Stimulated activated naive CD8-positive, alpha-beta T cell treated with anti-CD3 and anti-CD28 coated beads, Interleukin-15, Interleukin-2, amounts not matched to agents 100 ng/mL and 50 ng/mL, for 24 hours (primary cell): ENCODE measurements around the gene CCDC88A.
"Not testable (repeated sequence)": the region's sequence is repeated elsewhere in the genome, so short reads cannot be mapped to it uniquely, and the experiment has no call there.

Source experiments
- H3K27ac Mint-ChIP-seq: one replicate; pipeline ENCODE4 v1.8.0; 2021; ENCODE audit warnings: mild to moderate bottlenecking, mixed read lengths
- H3K27me3 Mint-ChIP-seq: one replicate; pipeline ENCODE4 v1.8.0; 2021; ENCODE audit warnings: mixed read lengths
- H3K36me3 Mint-ChIP-seq: one replicate; pipeline ENCODE4 v1.8.0; 2021; ENCODE audit warnings: low read depth, mixed read lengths
- H3K4me1 Mint-ChIP-seq: one replicate; pipeline ENCODE4 v1.8.0; 2021; ENCODE audit warnings: low read depth, mixed read lengths
- H3K4me3 Mint-ChIP-seq: one replicate; pipeline ENCODE4 v1.8.0; 2021; ENCODE audit warnings: mild to moderate bottlenecking, mixed read lengths
- H3K9me3 Mint-ChIP-seq: one replicate; pipeline ENCODE4 v1.8.0; 2021; ENCODE audit warnings: mixed read lengths

Gene CCDC88A

DNA sequence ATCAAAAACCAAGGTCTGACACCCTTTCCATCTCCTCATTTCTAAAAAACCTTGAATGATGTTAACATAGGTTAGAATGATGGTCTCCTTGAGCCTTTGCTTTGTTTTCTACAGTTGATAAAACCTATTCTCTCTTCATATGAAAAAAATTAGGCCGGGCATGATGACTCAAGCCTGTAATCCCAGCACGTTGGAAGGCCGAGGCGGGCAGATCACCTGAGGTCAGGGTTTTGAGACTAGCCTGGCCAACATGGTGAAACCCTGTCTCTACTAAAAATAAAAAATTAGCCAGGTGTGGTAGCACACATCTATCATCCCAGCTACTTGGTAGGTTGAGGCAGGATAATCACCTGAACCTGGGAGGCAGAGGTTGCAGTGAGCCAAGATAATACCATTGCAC is 49.4 kb downstream of the CCDC88A start:
- Mint-ChIP-seq H3K36me3 (no peaks in the 10 kb centered on the region), H3K9me3 (no peaks in the 10 kb centered on the region), H3K27me3 (no peaks in the 10 kb centered on the region), H3K27ac (no peak overlapping the region), H3K4me1 (no peaks in the 10 kb centered on the region), H3K4me3 (no peak overlapping the region)

DNA sequence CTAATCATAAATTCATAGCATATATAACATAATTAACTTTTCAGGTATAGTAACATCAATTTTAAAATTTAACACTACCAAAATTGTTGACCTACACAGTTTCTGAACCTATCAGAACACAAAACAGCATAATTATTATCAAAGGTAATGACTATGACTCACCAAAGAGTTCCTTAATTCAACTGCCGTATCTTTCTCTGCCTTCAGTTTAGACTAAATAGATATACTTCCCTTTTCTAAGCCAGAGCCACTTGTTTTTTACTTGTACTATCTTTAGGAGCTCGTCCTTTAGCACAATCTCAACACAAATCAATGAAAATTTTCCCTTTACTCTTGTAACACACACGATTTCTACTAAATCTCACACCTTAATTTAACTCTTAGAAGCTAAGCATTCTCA is 54.4 kb downstream of the CCDC88A start:
- Mint-ChIP-seq H3K36me3 (no peaks in the 10 kb centered on the region), H3K27me3 (no peaks in the 10 kb centered on the region), H3K9me3 (no peaks in the 10 kb centered on the region), H3K4me3 (no peak overlapping the region), H3K4me1 (no peaks in the 10 kb centered on the region), H3K27ac (no peak overlapping the region)

DNA sequence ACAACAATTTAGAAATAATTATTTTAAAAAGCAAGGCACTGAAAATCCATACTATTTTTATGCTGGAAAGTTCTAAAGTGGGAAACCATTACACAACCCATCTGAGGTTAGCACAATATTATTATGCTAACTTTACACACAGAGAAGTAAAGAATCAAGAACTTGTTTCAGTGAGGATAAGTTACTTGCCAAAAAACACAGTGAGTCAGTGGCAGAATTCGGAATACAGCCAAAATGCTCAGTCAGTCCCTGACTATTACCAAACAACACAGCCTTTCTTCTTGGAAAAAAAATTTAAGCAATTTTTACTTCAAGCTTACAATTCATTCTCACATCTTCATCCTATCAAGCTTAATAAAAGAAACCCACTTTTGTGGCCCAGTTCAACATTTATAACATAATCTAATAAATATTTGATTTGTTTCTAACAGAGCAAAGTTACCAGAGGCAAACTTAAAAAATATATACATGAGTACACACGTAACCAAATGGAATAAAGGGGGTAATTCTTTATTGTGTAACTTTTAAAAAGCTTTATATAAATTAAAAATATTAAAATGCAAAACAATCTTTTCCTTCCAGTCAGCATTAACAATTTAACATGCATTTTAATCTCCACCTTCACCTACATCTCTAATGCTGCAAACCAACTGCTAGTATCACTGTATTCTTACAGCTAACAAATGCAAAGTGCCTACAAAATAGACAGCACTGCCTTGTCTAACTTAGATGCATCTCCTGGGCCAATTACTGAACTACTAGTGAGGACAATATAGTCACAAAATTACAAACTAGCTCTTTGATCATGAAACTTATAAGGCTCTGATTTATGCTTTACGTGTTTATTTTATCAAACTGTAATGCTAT is 55.2 kb downstream of the CCDC88A start:
- Mint-ChIP-seq H3K27me3 (no peaks in the 10 kb centered on the region), H3K9me3 (no peaks in the 10 kb centered on the region), H3K27ac (no peak overlapping the region), H3K4me3 (no peak overlapping the region), H3K4me1 (no peaks in the 10 kb centered on the region), H3K36me3 (no peaks in the 10 kb centered on the region)

DNA sequence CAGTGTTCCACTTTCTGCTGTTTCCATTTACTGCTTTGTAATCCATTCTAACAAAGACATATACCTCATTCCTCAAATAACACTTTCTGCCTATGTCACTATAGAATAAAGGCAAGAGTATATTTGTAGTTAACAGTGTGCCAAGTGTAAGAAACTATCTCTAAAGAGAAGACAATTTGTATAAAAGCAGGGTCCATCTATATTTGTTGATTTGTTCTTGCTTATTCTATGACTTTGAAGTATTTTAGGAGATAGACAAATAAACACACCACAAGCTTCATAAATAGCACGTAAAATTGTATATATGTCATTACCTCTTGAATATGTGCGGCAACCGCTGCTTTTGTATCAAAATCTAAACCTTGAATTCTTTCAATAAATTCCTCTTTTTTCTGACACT is 56.0 kb downstream of the CCDC88A start:
- Mint-ChIP-seq H3K36me3 (no peaks in the 10 kb centered on the region), H3K27ac (no peak overlapping the region), H3K4me3 (no peak overlapping the region), H3K9me3 (no peaks in the 10 kb centered on the region), H3K27me3 (no peaks in the 10 kb centered on the region), H3K4me1 (no peaks in the 10 kb centered on the region)

DNA sequence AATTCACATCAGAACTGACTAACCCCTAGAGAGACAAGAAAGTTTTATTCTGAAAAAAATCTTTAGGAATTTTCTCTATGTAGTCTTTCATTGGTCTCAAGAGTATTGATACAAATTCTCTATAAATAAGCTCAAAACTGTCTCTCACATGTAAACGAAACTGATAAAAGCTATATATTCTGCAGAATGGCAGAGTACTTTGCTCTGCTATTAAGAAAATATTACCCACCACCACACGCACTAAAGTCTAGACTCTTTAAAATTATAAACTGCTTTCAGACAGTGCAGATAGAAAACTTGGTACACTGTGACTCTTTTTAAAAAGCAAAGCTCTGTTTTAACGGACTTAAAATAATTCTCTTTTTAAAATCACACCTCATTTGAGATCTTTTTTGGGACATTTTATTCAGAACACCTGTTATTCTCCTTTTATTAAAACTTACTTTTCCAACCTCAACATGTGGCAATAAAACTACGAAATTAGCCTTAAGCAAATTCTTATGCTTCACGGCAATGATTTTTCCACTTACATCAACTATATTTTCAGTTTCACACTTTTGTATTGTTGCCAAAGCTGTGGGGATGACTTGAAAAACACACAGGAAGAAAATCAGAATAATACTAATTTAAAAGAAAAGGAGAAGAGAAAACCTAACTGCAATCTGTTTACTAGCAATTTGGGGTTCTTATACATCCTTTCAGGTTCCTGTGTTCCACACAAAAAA is 58.0 kb downstream of the CCDC88A start:
- H3K36me3 Mint-ChIP-seq, result no peaks in the 10 kb centered on the region
- H3K9me3 Mint-ChIP-seq, result no peaks in the 10 kb centered on the region
- H3K4me1 Mint-ChIP-seq, result no peaks in the 10 kb centered on the region
- no peak overlapping the region for H3K27ac Mint-ChIP-seq
- no peaks in the 10 kb centered on the region for H3K27me3 Mint-ChIP-seq
- H3K4me3 Mint-ChIP-seq, result no peak overlapping the region

DNA sequence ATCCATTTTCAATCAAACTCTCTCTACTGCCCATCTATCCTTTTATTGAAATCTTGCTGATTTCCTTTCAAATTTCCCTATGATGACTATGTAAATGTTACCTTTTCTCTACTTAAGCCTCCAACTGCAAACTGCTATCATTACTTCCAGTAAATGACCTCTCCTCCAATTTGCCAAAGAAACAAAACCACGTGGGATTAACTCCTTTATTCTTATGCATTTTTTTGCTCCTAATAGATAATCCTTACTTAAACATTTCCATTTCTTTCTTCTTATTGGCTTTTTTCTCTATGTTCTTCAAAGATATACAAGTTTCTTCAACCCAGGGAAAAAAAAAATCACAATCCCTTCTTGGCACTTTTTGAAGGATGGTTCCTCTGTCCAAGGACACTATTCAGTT is 61.2 kb downstream of the CCDC88A start:
- H3K4me1 Mint-ChIP-seq, result no peaks in the 10 kb centered on the region
- no peak overlapping the region for H3K27ac Mint-ChIP-seq
- H3K9me3 Mint-ChIP-seq, result no peaks in the 10 kb centered on the region
- H3K27me3 Mint-ChIP-seq, result no peaks in the 10 kb centered on the region
- no peaks in the 10 kb centered on the region for H3K36me3 Mint-ChIP-seq
- H3K4me3 Mint-ChIP-seq, result no peak overlapping the region

DNA sequence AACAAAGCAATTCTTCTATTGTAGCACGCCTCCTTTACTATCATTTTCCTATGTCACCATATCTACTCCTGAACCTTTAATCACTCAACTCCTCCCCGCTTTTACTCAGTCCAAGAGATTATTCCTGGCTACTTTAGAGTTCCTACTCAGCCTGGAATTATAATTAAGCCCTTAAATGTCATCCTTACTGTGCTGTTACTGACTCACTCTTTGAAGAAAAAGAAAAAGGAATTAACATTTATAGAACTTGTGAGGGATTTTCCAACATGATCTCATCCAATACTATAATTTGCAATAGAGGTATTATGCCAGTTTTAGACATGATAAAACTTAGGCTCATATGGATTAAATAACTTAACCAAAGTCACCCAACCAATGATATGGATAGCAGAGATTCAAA is 61.7 kb downstream of the CCDC88A start:
- Mint-ChIP-seq H3K27me3 (no peaks in the 10 kb centered on the region), H3K4me1 (no peaks in the 10 kb centered on the region), H3K36me3 (no peaks in the 10 kb centered on the region), H3K27ac (no peak overlapping the region), H3K9me3 (no peaks in the 10 kb centered on the region), H3K4me3 (no peak overlapping the region)

DNA sequence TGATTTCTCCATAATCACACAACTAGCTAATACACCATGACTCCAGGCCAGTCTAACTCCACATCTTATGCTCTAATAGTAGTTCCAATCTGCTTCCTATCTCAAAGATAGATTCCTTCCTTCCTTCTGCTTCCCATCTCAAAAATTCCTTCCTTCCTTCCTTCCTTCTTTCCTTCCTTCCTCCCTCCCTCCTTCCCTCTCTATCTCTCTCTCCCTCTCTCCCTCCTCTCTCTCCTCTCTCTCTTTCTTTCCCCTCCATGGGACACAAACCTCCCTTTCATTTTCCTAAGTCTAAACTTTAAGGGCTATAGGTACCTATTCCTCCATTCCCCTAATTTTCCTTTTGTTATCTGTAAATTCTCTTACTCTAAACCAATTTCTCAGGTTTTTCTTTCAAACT is 62.5 kb downstream of the CCDC88A start:
- Mint-ChIP-seq H3K9me3 (no peaks in the 10 kb centered on the region), H3K27ac (no peak overlapping the region), H3K4me1 (no peaks in the 10 kb centered on the region), H3K27me3 (no peaks in the 10 kb centered on the region), H3K4me3 (no peak overlapping the region), H3K36me3 (no peaks in the 10 kb centered on the region)

DNA sequence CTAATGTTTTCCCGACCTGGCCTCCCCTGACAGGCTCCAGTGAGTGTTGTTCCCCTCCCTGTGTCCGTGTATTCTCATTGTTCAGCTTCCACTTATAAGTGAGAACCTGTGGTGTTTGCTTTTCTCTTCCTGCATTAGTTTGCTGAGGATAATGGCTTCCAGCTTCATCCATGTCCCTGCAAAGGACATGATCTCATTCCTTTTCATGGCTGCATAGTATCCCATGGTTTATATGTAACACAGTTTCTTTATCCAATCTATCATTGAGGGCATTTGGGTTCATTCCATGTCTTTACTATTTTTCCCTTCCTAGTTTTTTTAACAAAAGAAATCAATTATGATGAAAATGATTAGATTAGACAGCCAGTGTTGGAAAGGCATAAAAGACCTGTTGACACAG is 63.5 kb downstream of the CCDC88A start:
- not testable (repeated sequence) for H3K4me3 Mint-ChIP-seq, H3K9me3 Mint-ChIP-seq

DNA sequence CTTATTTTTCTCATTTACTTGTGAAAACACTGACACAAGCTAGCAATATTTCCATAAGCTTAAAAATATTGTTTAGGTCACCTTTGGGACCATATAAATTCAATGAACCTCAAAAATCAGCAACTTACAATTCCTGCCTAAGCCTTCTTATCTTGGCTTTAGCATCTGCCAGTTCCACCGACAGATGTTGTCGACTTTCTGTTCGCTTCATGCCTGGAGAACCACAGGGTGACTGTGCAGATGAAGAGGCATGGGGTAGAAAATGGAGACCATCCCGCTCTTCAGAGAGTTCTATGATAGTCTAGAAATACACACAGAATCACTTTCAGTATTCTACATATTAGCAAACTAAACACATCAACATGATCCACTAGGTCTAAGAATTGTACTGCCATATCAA is 64.2 kb downstream of the CCDC88A start:
- no peaks in the 10 kb centered on the region for H3K4me1 Mint-ChIP-seq
- H3K4me3 Mint-ChIP-seq, result no peak overlapping the region
- H3K36me3 Mint-ChIP-seq, result peaks cover 4% of the 10 kb centered on the region
- no peak overlapping the region for H3K27ac Mint-ChIP-seq
- H3K9me3 Mint-ChIP-seq, result no peaks in the 10 kb centered on the region
- no peaks in the 10 kb centered on the region for H3K27me3 Mint-ChIP-seq

More for the DNA sequence above, 63.5 kb downstream of the CCDC88A start:
- not testable (repeated sequence) for H3K4me1 Mint-ChIP-seq, H3K36me3 Mint-ChIP-seq, H3K27ac Mint-ChIP-seq, H3K27me3 Mint-ChIP-seq

DNA sequence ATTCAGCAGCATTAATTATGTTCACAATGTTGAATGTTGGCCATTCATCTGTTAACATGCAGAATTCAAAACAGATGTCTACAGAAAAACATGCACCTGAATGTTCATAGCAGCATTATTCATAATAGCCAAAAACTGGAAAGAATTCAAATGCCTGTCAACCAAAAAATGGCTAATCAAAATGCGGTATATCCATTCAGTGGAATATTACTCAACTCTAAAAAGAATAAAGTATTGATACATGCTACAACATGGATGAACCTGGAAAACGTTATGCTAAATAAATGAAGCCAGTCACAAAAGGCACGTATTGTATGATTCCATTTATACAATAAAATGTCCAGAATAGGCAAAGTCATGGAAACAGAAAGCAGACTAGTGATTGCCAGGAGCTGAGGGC is 68.0 kb downstream of the CCDC88A start:
- H3K27ac Mint-ChIP-seq, result no peak overlapping the region
- H3K36me3 Mint-ChIP-seq, result peaks cover 4% of the 10 kb centered on the region
- H3K9me3 Mint-ChIP-seq, result no peaks in the 10 kb centered on the region
- no peaks in the 10 kb centered on the region for H3K27me3 Mint-ChIP-seq
- H3K4me3 Mint-ChIP-seq, result no peak overlapping the region
- H3K4me1 Mint-ChIP-seq, result no peaks in the 10 kb centered on the region

DNA sequence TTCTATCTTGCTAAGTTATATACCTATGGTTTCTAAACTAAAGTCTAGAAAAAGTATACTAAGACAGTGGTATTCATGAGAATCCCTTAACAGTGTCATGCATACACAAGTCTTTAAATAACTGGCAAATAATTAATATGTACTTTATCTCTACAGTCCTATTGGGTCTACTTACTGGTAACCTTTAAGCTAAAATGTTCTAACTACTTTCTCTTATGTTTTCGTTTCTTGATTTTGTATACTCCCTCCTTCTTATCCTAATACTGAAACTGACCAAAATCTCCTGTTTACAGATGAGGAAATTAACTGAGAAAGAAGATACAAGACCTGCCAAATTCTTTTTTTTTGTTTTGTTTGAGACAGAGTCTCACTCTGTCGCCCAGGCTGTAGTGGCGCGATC is 74.6 kb downstream of the CCDC88A start:
- no peak overlapping the region for H3K4me3 Mint-ChIP-seq
- peaks cover 4% of the 10 kb centered on the region for H3K36me3 Mint-ChIP-seq
- no peak overlapping the region for H3K27ac Mint-ChIP-seq
- no peaks in the 10 kb centered on the region for H3K4me1 Mint-ChIP-seq
- no peaks in the 10 kb centered on the region for H3K27me3 Mint-ChIP-seq
- no peaks in the 10 kb centered on the region for H3K9me3 Mint-ChIP-seq

DNA sequence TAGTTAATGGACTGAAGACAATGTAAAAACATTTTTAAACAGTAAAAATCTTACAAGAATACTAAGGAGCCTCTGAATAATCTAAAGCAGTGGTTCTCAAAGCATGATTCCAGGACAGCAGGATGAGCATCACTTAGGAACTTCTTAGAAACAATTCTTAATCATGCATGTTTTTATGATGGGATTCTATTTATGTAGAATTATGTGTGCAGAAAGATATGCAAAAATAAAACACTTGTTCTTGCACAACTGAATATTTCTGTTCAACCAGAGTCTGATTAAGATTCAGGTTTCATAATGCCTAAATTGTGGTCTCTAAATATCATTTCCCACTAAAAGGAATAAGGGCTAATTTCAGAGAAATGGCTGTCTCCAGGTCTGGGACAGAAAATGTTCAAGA is 81.4 kb downstream of the CCDC88A start:
- Mint-ChIP-seq H3K27me3 (no peaks in the 10 kb centered on the region), H3K27ac (no peak overlapping the region), H3K9me3 (no peaks in the 10 kb centered on the region)

DNA sequence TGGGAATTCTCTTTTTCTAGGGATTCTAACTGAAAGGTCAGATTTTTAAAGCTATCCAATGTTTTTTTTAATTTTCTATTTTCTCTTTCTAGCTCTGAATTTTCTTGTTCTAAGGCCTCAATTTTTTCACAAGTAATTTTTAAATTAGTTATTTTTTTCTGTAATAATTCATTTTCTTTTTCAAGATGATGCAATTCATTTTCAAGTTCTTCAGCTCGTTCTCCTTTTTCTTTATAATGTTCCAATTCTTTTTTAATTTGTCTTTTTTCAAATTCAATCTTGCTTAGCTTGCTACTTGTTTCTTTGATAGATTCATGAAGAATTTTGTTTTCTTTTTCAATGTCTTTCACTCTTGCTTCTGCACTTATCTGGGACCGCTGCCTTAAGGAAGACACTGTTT is 84.9 kb downstream of the CCDC88A start:
- Mint-ChIP-seq H3K4me3 (no peak overlapping the region), H3K27me3 (no peaks in the 10 kb centered on the region), H3K36me3 (no peaks in the 10 kb centered on the region), H3K9me3 (no peaks in the 10 kb centered on the region), H3K27ac (no peak overlapping the region), H3K4me1 (no peaks in the 10 kb centered on the region)

More for the DNA sequence above, 81.4 kb downstream of the CCDC88A start:
- Mint-ChIP-seq H3K36me3 (no peaks in the 10 kb centered on the region), H3K4me1 (no peaks in the 10 kb centered on the region), H3K4me3 (no peak overlapping the region)

DNA sequence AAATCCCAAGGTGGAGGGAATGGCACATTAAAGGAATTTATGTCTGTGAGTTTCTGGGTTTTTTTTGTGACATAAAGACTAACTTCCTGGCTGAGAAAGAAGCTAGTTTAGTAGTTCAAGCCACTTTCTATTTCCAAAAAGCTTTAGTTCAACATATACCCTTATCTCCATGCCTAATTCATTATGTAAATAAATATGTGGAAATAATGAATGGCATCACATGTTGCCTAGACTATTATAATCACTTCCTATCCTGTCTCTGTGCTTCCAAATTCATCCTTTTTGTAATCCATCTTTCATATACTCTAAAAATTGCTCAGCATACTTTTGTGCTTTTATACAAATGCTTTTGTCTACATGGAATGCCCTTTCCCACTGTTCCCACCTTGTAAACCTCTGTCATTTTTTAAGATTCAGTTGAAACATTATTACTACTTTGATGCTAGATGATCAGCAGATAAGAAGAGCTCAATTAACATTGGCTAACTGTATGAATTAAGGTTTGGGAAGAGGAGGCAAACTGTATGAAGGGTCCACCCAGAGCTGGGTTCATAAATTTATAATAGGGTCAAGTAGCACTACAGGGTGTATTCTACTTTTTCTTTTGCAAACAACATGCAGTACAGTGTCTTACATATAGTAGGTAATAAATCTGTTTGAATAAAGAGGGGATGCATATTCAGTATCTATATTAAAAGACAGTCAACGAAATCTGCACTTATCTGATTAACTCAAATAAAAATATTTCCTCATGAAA is 88.9 kb downstream of the CCDC88A start:
- Mint-ChIP-seq H3K4me1 (no peaks in the 10 kb centered on the region), H3K36me3 (peaks cover 15% of the 10 kb centered on the region), H3K27ac (no peak overlapping the region), H3K27me3 (no peaks in the 10 kb centered on the region), H3K9me3 (peaks cover 4% of the 10 kb centered on the region), H3K4me3 (no peak overlapping the region)
